ENCODE measurements around the gene PARD3. TPM values are rescaled to one million over a fixed set of nuclear protein-coding genes. Genes with fewer than 3 reads are reported as not detected.

PARD3 gene
- total RNA-seq, 6 experiments from 2014 or later: 19.1 to 27.8 (median 22.0) TPM

DNA sequence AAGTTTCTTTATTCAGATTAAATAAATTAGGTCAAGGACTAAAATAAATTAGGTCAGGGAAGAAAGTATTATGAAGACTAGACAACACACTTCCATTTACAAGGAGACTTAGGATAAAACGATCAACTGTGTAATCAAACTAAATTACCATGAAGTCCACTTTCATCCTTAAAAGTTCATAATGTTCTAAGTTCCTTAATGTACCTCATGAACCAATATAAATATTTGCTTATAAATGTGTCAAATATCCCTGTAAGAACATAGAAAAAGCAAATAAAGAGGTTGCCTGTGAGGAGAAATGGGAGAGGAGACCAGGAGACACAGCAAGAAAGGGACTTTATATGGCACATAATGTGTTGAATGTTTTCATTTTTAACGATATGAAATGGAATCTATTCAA lies 345.6 kb downstream of the PARD3 start:
- Histone ChIP-seq H3K36me3 (no peaks in the 10 kb centered on the region), H3K4me1 (peaks cover 0 to 18% (median 2%) of the 10 kb centered on the region in 4 donors), H3K4me3 (no peak overlapping the region), H3K9me3 (no peaks in the 10 kb centered on the region), H3K27ac (no peak overlapping the region), H3K27me3 (no peaks in the 10 kb centered on the region)
- no peak for TF ChIP-seq POLR2A (IDR thresholded peaks at IDR 0.05)
- no peak for TF ChIP-seq CTCF (IDR thresholded peaks at IDR 0.05)
- WGBS (ENCODE audit: insufficient coverage, low coverage, low lambda C conversion rate, missing lambda C conversion rate): 75% methylated on average over 2 of the region's 2 CpGs
- DNase-seq (no peak), ATAC-seq (no peak)
- intact Hi-C loops (cut with DNase I): no loop called here

DNA sequence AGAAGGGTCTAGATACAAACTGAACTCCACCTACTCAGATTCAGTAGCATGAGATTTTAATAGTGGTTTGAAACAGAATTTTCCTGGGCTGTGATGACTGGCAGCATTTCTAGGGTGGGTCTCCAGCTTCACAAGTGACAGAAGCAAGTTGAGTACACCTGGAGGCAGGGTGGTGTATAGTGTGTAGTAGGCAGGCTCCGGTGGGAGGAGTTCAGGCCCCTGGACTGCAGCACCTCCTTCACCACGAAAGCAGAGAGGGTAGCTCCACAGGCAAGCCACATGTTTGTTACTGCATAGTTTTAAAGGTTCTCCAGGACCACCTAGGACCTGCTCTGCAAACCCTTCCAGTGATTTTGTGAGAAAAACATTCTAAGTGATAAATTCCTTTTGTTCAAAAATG lies 347.2 kb downstream of the PARD3 start:
- Histone ChIP-seq H3K9me3 (no peaks in the 10 kb centered on the region), H3K36me3 (no peaks in the 10 kb centered on the region), H3K27ac (no peak overlapping the region), H3K4me3 (no peak overlapping the region), H3K27me3 (no peaks in the 10 kb centered on the region), H3K4me1 (peaks cover 0 to 18% (median 2%) of the 10 kb centered on the region in 4 donors)
- intact Hi-C loops (cut with DNase I): no loop called here
- WGBS (ENCODE audit: insufficient coverage, low coverage, low lambda C conversion rate, missing lambda C conversion rate): 94% methylated on average over 2 of the region's 2 CpGs
- TF ChIP-seq CTCF (IDR thresholded peaks at IDR 0.05): no peak
- TF ChIP-seq POLR2A (IDR thresholded peaks at IDR 0.05): no peak
- DNase-seq (no peak), ATAC-seq (no peak)

GRCh38 chr10:34467364-34467763 lies 347.7 kb downstream of the PARD3 start:
- 85% methylated on average over 3 of the region's 3 CpGs for WGBS (ENCODE audit: insufficient coverage, low coverage, low lambda C conversion rate, missing lambda C conversion rate)
- H3K27me3 ChIP-seq: no peaks in the 10 kb centered on the region
- ATAC-seq: no peak
- no peak overlapping the region for H3K27ac ChIP-seq
- peaks cover 0 to 18% (median 2%) of the 10 kb centered on the region in 4 donors for H3K4me1 ChIP-seq
- no peaks in the 10 kb centered on the region for H3K9me3 ChIP-seq
- TF ChIP-seq POLR2A (IDR thresholded peaks at IDR 0.05): no peak
- no peak for TF ChIP-seq CTCF (IDR thresholded peaks at IDR 0.05)
- intact Hi-C loops (cut with DNase I): no loop called here
- no peak for DNase-seq
- no peaks in the 10 kb centered on the region for H3K36me3 ChIP-seq
- H3K4me3 ChIP-seq: no peak overlapping the region

DNA sequence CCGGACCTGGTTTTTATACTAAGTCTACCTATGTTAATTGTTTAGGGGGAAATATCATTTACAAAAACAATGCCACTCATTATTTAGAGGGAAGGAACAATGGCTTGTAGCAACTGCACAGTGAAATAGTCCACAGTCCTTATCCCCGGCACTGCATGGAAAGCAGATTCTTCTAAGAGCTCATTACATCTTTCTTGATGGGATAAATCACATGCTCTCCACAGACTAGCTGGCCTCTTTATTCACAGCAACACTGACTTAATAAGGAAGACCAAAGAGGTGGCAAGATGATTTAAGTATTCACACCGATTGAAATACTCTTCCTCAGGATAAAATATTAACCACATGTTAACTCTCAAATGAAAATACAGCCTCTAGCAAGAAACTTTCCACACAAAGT lies 349.4 kb downstream of the PARD3 start:
- H3K4me1 ChIP-seq: peaks cover 0 to 8% (median 2%) of the 10 kb centered on the region in 4 donors
- no peaks in the 10 kb centered on the region for H3K27me3 ChIP-seq
- H3K4me3 ChIP-seq: no peak overlapping the region
- intact Hi-C loops (cut with DNase I): no loop called here
- no peak overlapping the region for H3K27ac ChIP-seq
- no peak for DNase-seq
- no peak for ATAC-seq
- TF ChIP-seq POLR2A (IDR thresholded peaks at IDR 0.05) (no peak), CTCF (IDR thresholded peaks at IDR 0.05) (no peak)
- WGBS (ENCODE audit: insufficient coverage, low coverage, low lambda C conversion rate, missing lambda C conversion rate): 85% methylated on average over 3 of the region's 3 CpGs
- H3K36me3 ChIP-seq: no peaks in the 10 kb centered on the region
- H3K9me3 ChIP-seq: no peaks in the 10 kb centered on the region

DNA sequence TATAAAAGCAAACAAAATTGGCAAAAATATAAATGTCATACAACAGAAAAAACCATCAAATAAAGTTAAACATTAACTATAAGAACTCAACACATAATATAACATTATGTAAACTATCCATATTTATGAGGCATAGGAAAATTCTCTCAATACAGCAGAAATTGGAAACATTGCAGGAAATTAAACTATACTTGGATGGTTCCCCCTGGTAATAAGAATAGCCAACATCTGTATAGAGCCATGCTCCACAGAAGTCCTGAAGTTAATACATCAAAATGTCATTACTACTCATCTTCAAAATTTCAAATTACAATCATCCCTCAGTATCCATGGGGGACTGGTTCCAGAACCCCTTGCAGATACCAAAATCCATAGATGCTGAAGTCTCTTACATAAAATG lies 350.5 kb downstream of the PARD3 start:
- H3K36me3 ChIP-seq: no peaks in the 10 kb centered on the region
- no peak overlapping the region for H3K4me3 ChIP-seq
- DNase-seq (no peak), ATAC-seq (no peak)
- no peak overlapping the region for H3K27ac ChIP-seq
- intact Hi-C loops (cut with DNase I): no loop called here
- H3K4me1 ChIP-seq: peaks cover 0 to under 1% (median 0%) of the 10 kb centered on the region in 4 donors
- TF ChIP-seq POLR2A (IDR thresholded peaks at IDR 0.05) (no peak), CTCF (IDR thresholded peaks at IDR 0.05) (no peak)
- H3K27me3 ChIP-seq: no peaks in the 10 kb centered on the region
- H3K9me3 ChIP-seq: no peaks in the 10 kb centered on the region
